Heart right ventricle (tissue), 16 donors: Measurements from ENCODE around the gene ELAVL4. TPM values are rescaled to one million over a fixed set of nuclear protein-coding genes. Genes with fewer than 3 reads are reported as not detected.

Experiments used
- ATAC-seq, 8 donors: fragments of 200-7000 bp; cut with Tn5 transposase; one replicate each; pipeline ENCODE4 v1.9.1; 2020; ENCODE audit warnings: mild to moderate bottlenecking in 8 of 8, moderate library complexity in 8 of 8, moderate number of reproducible peaks in 1 of 8
- DNase-seq, 2 donors: peaks; one replicate each; pipeline ENCODE4 v3.0.0-alpha.2; 2020
- H3K27ac ChIP-seq, 10 donors: fragments of 200-600 bp; sonication (generic) in 2 of 10; one replicate each; pipeline versions ENCODE4 v1.5.0 to v1.8.0; 2020 to 2022; ENCODE audit warnings: mild to moderate bottlenecking in 3 of 10
- H3K27me3 ChIP-seq, 7 donors: fragments of 200-600 bp; one replicate each; pipeline ENCODE4 v1.8.0; 2021 to 2022; ENCODE audit warnings: mild to moderate bottlenecking in 2 of 7
- H3K36me3 ChIP-seq, 9 donors: fragments of 200-600 bp; sonication (generic) in 1 of 9; one replicate each; pipeline versions ENCODE4 v1.5.0 to v1.8.0; 2020 to 2022; ENCODE audit warnings: mild to moderate bottlenecking in 2 of 9
- H3K4me1 ChIP-seq, 9 donors: fragments of 200-600 bp; sonication (generic) in 1 of 9; one replicate each; pipeline versions ENCODE4 v1.5.0 to v1.8.0; 2020 to 2022; ENCODE audit warnings: mild to moderate bottlenecking in 4 of 9
- H3K4me3 ChIP-seq, 10 donors: fragments of 200-600 bp; sonication (generic) in 2 of 10; one replicate each; pipeline versions ENCODE4 v1.5.0 to v1.8.0; 2020 to 2022; ENCODE audit warnings: mild to moderate bottlenecking in 7 of 10, moderate library complexity in 2 of 10
- H3K9me3 ChIP-seq, 11 donors: fragments of 200-600 bp in 10 of 11; sonication (generic) in 2 of 11; one replicate each; pipeline versions ENCODE4 v1.5.0 to v1.8.0; 2013 to 2022; ENCODE audit warnings: mild to moderate bottlenecking in 2 of 11, control low read depth in 1 of 11, moderate library complexity in 1 of 11
- WGBS, 2 donors: extraction: QIAGEN DNeasy Blood & Tissue Kit; methylation state at CpG; one replicate each; pipeline ENCODE4 v1.1.7; 2013; ENCODE audit warnings: inconsistent platforms in 1 of 2; 5-methylcytosine and 5-hydroxymethylcytosine counted together
- intact Hi-C, 10 donors: fragments of 100-400 bp; cut with DNase I; formaldehyde crosslinking; loops; one replicate each; pipeline versions ENCODE4 v1.11.1 to v1.14.2; 2022
- polyA plus RNA-seq, 2 donors: library from polyadenylated mRNA; stranded (reverse); fragments of 200-250 nt; gene quantifications; one replicate each; pipeline ENCODE4 v1.2.3, GENCODE V29; 2013
- total RNA-seq, 10 donors: library from RNA; stranded (reverse); fragmentation: NEBNext Ultra II Directional in 3 of 10; extraction: Animal tissue kit (Norgen Biotek cat#: 25700) in 3 of 10; gene quantifications; one replicate each; pipeline versions ENCODE4 v1.2.1 to v1.2.4, GENCODE V29; 2021 to 2023
- TF ChIP-seq, protein P1 (sequence below), 9 donors: fragments of 200-600 bp; sonication (generic) in 2 of 9; IDR thresholded peaks; one replicate each; pipeline versions ENCODE4 v1.5.0 to v1.8.0; 2021 to 2022; ENCODE audit warnings: antibody characterized with exemption in 9 of 9, mild to moderate bottlenecking in 5 of 9, moderate library complexity in 1 of 9
- donor health status: Arrhythmogenic right ventricular cardiomyopathy.
- donor health status: ischemic (EF 13 %, LVEDD 7.1; RV severe dilation, severe dysfunction).
- donor health status: healthy with polysubstance abuse.
- donor health status: DM: no; HTN: yes; CAD: no.
- donor health status: DM: no; HTN: no; CAD: no.
- donor health status: ischemic (EF 25% LVEDD 6.9; RV normal size, moderate dysfunction).
- donor health status: ischemic (EF 25% LVEDD 5.7; RV mildly dilated, moderate dysfunction).
- donor health status: healthy.
- donor health status: DM: yes; HTN: yes; CAD: no.
- donor health status: Ischemic cardiomyopathy.
- donor health status: ischemic (EF 35%, LVEDD 5.7; RV mildly dilated, moderate dysfunction).
- donor health status: nonischemic (EF 11% LVEDD 7.7; RV severe dilation, severe dysfunction).
- donor health status: DM: yes; HTN: yes; CAD: no.
- donor health status: PGD.
- donor health status: ischemic (EF 29% LVEDD 5.4; RV normal size, mild dysfunction).
- donor health status: nonischemic (EF 23%, LVEDD 6.1; RV moderate dilation, normal function).

Gene ELAVL4
- total and polyA plus RNA-seq, 12 donors, result 0.03 to 0.49 (median 0.09) TPM; not detected in 9

DNA sequence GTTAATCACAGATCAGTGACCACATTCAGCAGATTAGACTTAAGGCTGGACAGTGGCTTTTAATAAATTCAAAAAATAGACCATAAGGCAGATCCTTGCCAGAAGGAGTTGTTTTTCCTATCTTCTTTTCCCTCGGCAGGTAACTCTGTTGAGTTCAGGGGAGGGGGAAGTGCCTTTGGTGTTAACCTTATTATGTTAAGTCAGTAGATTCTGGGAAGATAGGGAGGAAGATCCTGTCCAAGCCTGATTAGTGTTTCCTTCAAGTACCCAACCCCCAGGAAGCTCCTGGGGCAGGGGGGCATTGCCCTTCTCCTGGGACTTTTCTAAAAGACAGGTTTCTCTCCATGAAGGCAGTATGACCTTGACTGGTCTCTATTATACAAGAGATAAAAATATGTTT is 87.4 kb downstream of the ELAVL4 start:
- TF ChIP-seq, protein P1, sequence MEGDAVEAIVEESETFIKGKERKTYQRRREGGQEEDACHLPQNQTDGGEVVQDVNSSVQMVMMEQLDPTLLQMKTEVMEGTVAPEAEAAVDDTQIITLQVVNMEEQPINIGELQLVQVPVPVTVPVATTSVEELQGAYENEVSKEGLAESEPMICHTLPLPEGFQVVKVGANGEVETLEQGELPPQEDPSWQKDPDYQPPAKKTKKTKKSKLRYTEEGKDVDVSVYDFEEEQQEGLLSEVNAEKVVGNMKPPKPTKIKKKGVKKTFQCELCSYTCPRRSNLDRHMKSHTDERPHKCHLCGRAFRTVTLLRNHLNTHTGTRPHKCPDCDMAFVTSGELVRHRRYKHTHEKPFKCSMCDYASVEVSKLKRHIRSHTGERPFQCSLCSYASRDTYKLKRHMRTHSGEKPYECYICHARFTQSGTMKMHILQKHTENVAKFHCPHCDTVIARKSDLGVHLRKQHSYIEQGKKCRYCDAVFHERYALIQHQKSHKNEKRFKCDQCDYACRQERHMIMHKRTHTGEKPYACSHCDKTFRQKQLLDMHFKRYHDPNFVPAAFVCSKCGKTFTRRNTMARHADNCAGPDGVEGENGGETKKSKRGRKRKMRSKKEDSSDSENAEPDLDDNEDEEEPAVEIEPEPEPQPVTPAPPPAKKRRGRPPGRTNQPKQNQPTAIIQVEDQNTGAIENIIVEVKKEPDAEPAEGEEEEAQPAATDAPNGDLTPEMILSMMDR (IDR thresholded peaks at IDR 0.05), result no peak
- no peaks in the 10 kb centered on the region for H3K36me3 ChIP-seq
- H3K27ac ChIP-seq, result no peak overlapping the region
- WGBS, 2 donors, result 52 to 54% methylated on average over 1 of the region's 1 CpG
- no peak overlapping the region for H3K4me3 ChIP-seq
- H3K4me1 ChIP-seq, result no peaks in the 10 kb centered on the region
- DNase-seq (no peak), ATAC-seq (no peak)
- H3K27me3 ChIP-seq, result peaks cover 0 to 24% (median 11%) of the 10 kb centered on the region in 7 donors
- H3K9me3 ChIP-seq, result no peaks in the 10 kb centered on the region
- intact Hi-C loops, result no loop called here

DNA sequence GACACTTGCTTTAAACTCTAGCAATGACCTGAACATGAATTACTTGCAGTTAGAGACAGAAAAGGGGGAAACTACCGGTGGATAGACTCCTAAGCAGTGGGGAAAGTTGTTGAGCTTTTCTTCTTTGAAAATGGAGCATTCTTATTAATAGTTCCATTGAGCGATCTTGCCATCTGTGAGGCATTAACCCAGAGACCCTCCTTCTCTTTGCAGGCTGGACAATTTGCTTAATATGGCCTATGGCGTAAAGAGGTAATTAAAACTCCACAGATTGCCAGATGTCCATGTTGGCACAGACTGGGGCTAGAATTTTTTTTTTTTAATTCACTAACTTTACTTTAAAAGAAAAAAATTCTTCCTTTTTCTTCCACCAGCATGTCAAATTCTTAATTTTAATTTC is 88.5 kb downstream of the ELAVL4 start:
- intact Hi-C loops, result no loop called here
- H3K27me3 ChIP-seq, result peaks cover 0 to 30% (median 14%) of the 10 kb centered on the region in 7 donors

DNA sequence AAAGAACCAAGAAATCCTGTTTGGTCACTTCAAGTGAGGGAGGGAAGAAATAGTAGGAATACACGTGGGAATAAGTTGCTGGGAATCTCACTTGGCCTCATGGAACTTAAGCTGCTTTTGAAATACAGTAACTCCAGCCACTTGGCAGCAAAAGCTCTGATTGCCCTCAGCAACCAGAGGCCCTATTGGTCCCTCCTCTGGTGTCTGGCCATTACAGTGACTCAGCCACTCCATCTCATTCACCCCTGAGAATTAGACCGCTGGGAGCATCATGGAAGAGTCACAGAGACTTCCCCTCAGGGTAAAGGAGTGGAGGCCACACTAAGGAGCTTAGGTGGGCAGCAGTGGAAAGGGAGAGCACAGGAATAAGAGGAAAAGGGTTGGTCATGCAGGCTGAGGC is 99.6 kb downstream of the ELAVL4 start:
- Histone ChIP-seq H3K9me3 (no peaks in the 10 kb centered on the region), H3K27ac (no peak overlapping the region), H3K4me3 (no peak overlapping the region), H3K4me1 (no peaks in the 10 kb centered on the region), H3K27me3 (peaks cover 0 to 22% (median 12%) of the 10 kb centered on the region in 7 donors), H3K36me3 (no peaks in the 10 kb centered on the region)
- ATAC-seq (no peak), DNase-seq (no peak)
- intact Hi-C loops, result no loop called here
- whole genome bisulfite sequencing, 2 donors, result 56 to 71% methylated on average over 2 of the region's 2 CpGs
- TF ChIP-seq, protein P1 (IDR thresholded peaks at IDR 0.05), result no peak

More for the DNA sequence above, 88.5 kb downstream of the ELAVL4 start:
- DNase-seq (no peak), ATAC-seq (no peak)
- no peaks in the 10 kb centered on the region for H3K36me3 ChIP-seq
- TF ChIP-seq, protein P1 (IDR thresholded peaks at IDR 0.05), result no peak
- H3K27ac ChIP-seq, result no peak overlapping the region
- 85 to 96% methylated on average over 3 of the region's 3 CpGs for WGBS, 2 donors
- no peaks in the 10 kb centered on the region for H3K4me1 ChIP-seq
- H3K9me3 ChIP-seq, result no peaks in the 10 kb centered on the region
- H3K4me3 ChIP-seq, result no peak overlapping the region

DNA sequence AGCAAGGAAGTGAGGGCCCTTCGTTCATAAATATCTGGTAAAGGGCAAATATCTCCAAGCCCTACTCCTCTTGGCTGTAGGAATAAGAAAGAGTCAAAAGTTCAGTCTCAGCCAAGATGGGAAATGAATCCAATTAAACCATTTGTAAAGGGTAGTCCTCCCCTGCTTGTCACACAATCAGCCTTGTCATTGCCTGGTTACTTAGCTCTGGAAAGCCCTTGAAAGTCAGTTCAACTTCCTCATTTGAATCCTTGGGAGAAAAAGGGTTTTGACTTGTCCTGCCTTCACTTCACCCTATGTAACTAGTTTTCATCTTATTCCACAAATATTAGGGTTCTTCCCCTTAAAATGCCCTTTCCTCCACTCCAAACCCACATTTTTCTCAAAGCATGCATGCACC is 100.0 kb downstream of the ELAVL4 start:
- ATAC-seq, result no peak

More for the DNA sequence above, 100.0 kb downstream of the ELAVL4 start:
- DNase-seq, result no peak
- TF ChIP-seq, protein P1 (IDR thresholded peaks at IDR 0.05), result no peak
- H3K27ac ChIP-seq, result no peak overlapping the region
- no peaks in the 10 kb centered on the region for H3K36me3 ChIP-seq
- WGBS, 2 donors, result 40 to 76% methylated on average over 1 of the region's 1 CpG
- intact Hi-C loops, result no loop called here
- H3K27me3 ChIP-seq, result peaks cover 0 to 21% (median 10%) of the 10 kb centered on the region in 7 donors
- H3K4me1 ChIP-seq, result no peaks in the 10 kb centered on the region
- no peaks in the 10 kb centered on the region for H3K9me3 ChIP-seq
- no peak overlapping the region for H3K4me3 ChIP-seq
